Activated CD8-positive, alpha-beta memory T cell treated with anti-CD3 and anti-CD28 coated beads, Interleukin-2, amount 50 U/mL, for 1 hour (primary cell): ENCODE measurements around the gene GHRHR.

Experiments used
- DNase-seq: peaks from one replicate; pipeline ENCODE4 v3.0.0-alpha.2; 2020; ENCODE audit errors: extremely low read depth

Gene GHRHR

GRCh38 chr7:30928254-30928872 lies 35.4 kb upstream of the GHRHR start:
- DNase-seq: no peak

DNA sequence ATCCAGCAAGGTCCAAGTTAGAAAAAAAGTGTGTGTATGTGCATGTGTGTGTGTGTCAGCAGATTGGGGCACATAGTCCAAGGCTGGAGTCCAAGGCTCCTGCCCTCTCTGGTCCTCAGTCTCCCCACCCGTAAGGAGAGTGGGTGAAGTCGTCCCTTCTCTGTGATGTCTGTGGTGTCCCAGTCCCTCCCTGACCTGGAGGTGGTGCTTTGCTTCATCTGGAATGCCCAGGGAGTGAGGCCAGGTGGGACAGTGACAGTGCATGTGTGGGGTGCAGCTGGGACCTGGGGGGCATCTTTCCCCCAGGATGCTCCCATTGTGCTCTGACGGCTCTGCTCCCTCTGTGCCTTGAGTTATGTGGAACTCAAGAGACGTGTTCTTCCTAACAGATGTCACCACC lies 34.1 kb upstream of the GHRHR start:
- no peak for DNase-seq

DNA sequence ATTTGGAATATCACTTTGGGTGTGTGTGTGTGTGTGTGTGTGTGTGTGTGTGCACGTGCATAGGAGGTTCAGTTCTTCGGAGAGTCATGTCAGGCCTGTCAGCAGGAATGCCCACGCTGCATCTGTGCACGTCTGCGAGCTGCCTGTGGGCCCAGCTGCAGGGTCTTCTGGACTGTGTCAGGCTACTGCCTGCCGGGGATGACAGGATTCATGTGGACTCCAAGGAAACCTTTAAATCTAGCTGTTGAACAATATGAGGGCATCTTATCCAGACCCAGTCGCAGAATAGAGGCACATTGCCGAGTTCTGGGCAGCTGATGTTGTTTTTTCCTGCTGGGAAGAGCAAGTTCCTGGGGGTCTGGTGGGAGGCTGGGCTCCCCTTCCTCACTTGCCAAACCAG lies 33.1 kb upstream of the GHRHR start:
- DNase-seq: no peak

DNA sequence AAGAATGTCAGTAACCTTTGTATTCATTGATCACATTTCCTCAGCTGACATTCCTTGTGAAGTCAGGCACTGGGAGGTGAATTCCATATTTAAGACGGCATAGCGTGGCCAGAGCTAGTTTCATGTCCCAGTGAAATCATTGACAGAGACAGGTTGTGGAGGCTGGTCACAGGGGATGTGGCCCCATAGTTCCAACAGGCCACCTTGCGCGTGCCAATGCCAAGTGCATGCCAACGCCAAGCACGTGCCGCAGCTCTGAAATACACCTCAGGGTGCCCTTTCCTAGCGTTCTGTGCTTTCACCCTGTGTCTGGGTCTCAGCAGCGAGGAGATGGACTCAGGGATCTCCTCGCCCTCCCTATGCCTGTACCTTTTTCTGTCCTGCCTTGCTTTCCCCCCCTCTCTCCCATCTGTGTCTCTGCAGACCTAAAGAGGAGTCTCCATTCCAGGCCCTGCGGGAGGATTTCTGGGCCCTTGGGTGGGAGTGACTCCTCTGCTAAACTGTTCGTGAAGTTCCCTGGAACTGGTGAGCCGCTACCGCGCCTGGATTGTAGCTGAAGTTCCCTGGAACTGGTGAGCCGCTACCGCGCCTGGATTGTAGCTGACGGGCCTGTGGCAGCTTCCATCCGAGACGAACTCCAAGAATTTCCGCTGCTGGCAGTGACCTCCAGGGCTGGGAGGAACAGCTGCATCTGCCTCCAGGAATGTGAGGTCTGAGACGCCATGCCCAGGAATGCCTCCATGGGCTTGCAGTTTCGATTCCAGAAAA lies 32.4 kb upstream of the GHRHR start:
- DNase-seq: no peak

DNA sequence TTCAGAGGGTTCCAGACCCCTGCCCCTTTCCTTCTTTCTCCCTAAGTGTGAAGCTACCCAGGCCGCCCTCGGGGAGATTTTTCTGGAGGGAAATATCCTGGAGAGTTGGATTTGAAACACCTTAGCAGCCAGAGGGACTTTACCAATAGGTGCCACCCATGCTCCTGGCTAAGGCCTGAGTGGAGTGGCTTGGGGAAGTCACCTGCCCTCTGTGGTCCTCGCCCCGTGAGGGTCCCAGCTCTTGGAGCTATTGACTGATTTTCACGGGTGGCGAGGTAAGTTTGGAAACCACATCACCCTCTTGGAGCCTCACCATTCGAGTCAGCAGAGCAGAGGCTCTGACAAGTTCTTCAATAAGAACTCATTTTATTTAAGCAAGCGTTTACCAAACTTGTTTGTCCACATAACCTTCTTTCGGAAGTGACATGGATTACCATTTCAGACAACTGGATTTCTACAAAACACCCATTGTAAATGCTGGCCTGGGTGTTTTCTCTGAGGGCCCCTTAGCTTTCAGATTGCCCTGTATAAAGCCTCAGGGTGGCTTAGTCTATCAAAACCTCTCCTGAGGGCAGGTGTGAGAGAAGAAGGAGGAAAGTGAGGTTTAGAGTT lies 31.7 kb upstream of the GHRHR start:
- DNase-seq: no peak

GRCh38 chr7:30932562-30932961 lies 31.2 kb upstream of the GHRHR start:
- DNase-seq: no peak

DNA sequence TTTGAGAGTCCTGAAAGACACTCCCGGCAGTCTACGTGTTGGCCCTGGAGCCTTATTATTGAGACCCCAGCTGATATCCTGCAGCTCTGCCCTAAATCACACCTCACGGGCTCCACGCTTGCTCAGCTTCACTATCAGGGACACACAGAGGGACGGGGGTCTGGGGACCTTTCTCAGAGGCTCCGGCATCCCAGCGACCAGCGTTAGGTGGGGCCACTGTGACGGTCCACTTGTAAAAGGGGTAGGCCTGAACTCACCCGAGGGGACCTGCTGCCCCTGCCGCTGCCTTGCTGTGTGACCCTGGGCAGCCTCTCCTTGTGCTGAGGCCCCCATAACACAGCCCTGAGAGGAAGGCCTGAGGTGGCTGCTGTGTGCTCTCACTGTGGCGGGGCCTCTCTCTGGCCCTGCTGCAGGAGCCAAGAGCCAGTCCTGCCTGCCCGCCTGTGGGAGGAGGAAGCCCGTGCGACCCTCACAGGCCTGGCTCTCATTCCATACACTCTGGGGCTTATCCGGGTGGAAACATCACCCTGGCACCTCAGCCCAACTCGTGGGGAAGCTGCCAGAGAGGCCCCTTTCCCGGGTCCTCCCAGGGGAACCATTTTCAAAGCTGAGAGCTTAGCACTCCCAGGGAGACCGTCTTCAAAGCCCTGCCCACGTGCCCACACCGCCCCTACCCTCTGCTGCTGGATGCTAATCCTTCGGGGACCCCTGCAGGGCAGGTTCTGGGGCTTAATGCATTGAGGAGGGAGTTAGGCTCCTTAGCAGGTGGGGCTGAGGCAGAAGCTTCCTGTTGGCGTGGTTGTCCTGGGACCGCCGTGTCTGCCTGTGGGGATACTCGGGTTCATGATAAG lies 30.4 kb upstream of the GHRHR start:
- no peak for DNase-seq

GRCh38 chr7:30934225-30934624 lies 29.5 kb upstream of the GHRHR start:
- no peak for DNase-seq

GRCh38 chr7:30934732-30935568 lies 28.8 kb upstream of the GHRHR start:
- no peak for DNase-seq

DNA sequence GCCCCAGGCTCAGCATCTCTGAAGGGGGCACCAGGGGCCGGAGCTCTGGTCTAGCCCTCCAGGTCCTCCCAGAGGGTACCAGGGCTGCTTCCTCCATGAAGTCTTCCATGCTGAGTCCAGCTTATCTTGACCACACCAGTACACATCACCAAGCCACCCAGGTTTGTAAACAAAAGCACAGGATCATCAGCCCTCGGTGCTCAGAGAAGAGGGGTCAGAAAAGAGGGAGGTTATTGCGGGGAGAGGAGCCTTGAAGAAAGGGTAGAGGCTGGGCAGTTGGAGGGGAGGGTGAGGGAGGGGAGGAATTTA lies 28.2 kb upstream of the GHRHR start:
- DNase-seq: no peak

DNA sequence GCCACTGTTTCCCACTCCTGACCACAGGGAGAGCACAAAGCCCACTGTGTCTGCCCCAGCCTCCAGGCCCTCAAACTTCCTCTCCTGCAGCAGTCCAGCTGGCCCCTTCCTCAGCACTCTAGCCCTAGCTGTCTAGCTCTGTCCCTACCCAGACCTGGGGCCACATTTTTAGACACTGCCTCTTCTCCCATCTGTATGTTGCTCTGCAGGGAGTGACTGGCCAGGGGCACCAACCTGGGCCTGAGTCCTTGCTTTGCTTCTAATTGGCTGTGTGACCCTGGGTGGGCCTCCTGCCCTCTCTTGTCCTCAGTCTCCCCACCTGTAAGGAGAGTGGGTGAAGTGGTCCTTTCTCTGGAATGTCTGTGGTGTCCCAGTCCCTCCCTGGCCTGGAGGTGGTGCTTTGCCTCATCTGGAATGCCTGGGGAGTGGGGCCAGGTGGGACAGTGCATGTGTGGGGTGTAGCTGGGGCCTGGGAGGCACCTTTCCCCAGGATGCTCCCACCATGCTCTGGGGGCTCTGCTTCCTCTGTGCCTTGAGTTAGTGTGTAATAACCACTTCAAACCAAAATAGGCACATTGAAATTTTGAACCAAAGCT lies 27.0 kb upstream of the GHRHR start:
- DNase-seq: no peak

DNA sequence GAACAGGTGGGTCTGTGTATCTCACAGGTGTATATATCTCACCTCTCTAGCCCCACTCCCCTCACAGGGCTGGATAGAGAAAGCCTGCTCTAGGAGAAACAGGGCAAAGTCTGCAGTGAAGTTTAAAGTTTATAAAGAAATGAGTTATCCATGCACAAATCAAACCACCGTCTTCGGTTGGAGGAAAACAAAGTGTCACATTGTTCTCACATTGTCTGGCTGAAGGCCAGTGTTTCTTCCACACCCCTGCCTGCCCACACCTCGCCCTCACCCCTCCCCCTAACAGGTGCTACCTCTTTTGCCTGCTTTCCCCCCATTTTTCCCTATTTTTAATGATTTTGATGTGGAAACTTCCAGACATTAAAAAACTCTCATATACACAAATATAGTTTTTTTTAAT lies 26.3 kb upstream of the GHRHR start:
- no peak for DNase-seq

DNA sequence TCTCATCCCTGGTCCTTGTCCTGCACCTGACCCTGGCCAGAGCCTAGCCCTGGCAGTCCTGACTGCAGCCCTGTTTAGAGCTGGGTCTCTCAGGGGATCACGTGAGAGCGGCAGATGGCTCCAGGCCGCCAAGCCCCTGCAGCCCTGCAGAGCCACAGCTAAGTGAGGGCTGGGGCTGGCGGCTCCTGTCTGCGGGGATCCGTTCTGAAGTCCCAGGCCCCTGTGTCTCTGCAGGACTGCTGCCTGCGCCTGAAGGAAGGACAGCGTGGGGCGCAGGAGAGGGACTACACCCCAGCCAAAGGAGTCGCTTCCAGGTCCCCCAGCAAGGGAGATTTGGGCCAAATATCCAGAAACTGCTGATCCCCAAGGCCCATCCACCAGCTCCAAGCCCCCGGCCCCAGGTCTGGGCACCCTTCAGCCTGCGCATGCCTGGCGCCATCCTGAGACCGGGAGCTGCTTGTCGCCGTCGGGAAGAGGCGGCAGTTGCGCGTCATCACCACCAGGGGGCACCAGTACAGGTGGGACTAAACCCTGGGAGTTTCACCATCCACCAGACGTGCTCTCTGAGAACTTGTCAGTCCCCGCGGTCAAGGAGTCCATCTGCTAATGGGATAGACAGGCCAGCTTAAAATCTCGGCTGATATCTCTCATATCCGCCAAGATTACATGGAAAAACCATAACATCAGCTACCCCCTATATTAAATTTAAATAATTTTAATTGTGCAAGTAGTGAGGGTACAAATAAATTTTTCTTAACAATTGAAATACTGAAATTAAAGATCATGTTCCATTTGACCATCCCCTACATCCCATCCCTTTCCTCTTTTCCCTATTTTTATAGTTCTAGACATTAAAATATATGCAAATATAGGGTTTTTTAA lies 25.1 kb upstream of the GHRHR start:
- DNase-seq: no peak

- DNase-seq: no peak
These were observed 22.0 kb upstream of the GHRHR start for GRCh38 chr7:30941582-30942323.

DNA sequence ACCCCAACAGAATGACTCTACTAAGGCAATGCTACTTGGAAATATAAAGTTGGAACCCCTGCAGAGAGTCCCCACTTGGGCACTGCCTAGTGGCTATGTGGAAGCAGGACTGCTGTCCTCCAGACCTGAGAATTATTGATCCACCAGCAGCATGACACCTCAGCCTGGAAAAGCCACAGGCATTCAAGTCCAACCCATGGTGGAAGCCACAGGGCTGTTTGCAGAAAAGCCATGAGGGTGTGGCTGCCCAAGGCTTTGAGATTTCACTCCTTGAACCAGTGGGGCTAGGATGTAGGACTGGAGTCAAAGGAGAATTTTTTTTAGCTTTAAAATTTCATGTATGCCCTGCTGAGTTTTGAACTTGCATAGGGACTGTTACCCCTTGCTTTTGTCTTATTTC lies 13.6 kb upstream of the GHRHR start:
- no peak for DNase-seq

GRCh38 chr7:30954914-30955313 lies 8.8 kb upstream of the GHRHR start:
- DNase-seq: no peak

DNA sequence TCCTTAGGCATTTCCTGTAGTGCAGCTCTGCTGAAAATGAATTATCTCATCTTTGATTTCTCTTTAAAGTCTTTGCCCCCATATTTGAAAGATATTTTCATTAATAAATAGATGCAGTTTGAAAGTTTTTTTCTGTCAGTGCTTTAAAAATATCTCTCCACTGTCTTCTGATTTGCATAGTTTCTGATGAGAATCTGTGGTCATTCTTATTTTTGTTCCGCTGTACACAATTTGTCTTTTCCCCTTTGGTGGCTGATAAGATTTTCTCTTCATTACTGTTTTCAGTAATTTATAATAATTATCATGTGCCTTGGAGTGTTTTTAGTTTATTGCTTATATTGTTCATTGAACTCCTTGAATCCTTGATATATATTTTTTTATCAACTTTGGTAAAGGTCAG lies 7.0 kb upstream of the GHRHR start:
- no peak for DNase-seq

- DNase-seq: no peak
These were observed 1.6 kb downstream of the GHRHR start for GRCh38 chr7:30965372-30965771.

GRCh38 chr7:30965883-30966282 lies 2.1 kb downstream of the GHRHR start:
- no peak for DNase-seq

GRCh38 chr7:30968294-30968693 lies 4.5 kb downstream of the GHRHR start:
- no peak for DNase-seq
